ENCODE results near the gene TMEM62.
"Not testable (repeated sequence)": the region's sequence is repeated elsewhere in the genome, so short reads cannot be mapped to it uniquely, and the experiment has no call there.

The TMEM62 gene

GRCh38 chr15:43125100-43125661, 8.2 kb upstream of the TMEM62 start:
- no peak for DNase-seq

- no peak for DNase-seq
These were observed 7.0 kb upstream of the TMEM62 start for GRCh38 chr15:43126356-43126755.

GRCh38 chr15:43127752-43128151, 5.6 kb upstream of the TMEM62 start:
- DNase-seq: no peak

GRCh38 chr15:43128174-43128979, 5.0 kb upstream of the TMEM62 start:
- not testable (repeated sequence) for DNase-seq

GRCh38 chr15:43128980-43129335, 4.4 kb upstream of the TMEM62 start:
- DNase-seq: no peak

- DNase-seq: no peak
These were observed 456 bp upstream of the TMEM62 start for GRCh38 chr15:43132830-43133429.

GRCh38 chr15:43134157-43134635, 810 bp downstream of the TMEM62 start:
- peak in 2 of 5 experiments; percentile 5 to 13 for DNase-seq

- no peak for DNase-seq
These were observed 2.0 kb downstream of the TMEM62 start for GRCh38 chr15:43135351-43135750.

- DNase-seq: peak in 1 of 5 experiments; percentile 42
These were observed 10.0 kb downstream of the TMEM62 start for GRCh38 chr15:43143203-43143941.

GRCh38 chr15:43144512-43144911, 11.1 kb downstream of the TMEM62 start:
- DNase-seq: peak in 1 of 5 experiments; percentile 63

- no peak for DNase-seq
These were observed 12.8 kb downstream of the TMEM62 start for GRCh38 chr15:43146184-43146583.

- DNase-seq: no peak
These were observed 17.0 kb downstream of the TMEM62 start for GRCh38 chr15:43150191-43150929.

GRCh38 chr15:43151688-43152087, 18.3 kb downstream of the TMEM62 start:
- peak in 2 of 5 experiments; percentile 64 to 90 for DNase-seq

GRCh38 chr15:43153269-43153668, 19.9 kb downstream of the TMEM62 start:
- DNase-seq: peak in 1 of 5 experiments; percentile 52

GRCh38 chr15:43165801-43166325, 32.5 kb downstream of the TMEM62 start:
- DNase-seq: no peak

GRCh38 chr15:43167261-43167660, 33.9 kb downstream of the TMEM62 start:
- not testable (repeated sequence) for DNase-seq

- peak in 1 of 5 experiments; percentile 69 for DNase-seq
These were observed 35.1 kb downstream of the TMEM62 start for GRCh38 chr15:43168192-43169107.

GRCh38 chr15:43169888-43170287, 36.5 kb downstream of the TMEM62 start:
- no peak for DNase-seq

- DNase-seq: not testable (repeated sequence)
These were observed 42.4 kb downstream of the TMEM62 start for GRCh38 chr15:43175656-43176309.

- DNase-seq: not testable (repeated sequence)
These were observed 43.8 kb downstream of the TMEM62 start for GRCh38 chr15:43177147-43177546.

Measured in T-helper 2 cell (primary cell).